Measurements from ENCODE around the gene CTDP1. TPM values are rescaled to one million over a fixed set of nuclear protein-coding genes. Genes with fewer than 3 reads are reported as not detected.
"Not testable (repeated sequence)": the region's sequence is repeated elsewhere in the genome, so short reads cannot be mapped to it uniquely, and the experiment has no call there.

Gene CTDP1
- total RNA-seq, 1 donor from 2014 or later: 25.2 TPM

DNA sequence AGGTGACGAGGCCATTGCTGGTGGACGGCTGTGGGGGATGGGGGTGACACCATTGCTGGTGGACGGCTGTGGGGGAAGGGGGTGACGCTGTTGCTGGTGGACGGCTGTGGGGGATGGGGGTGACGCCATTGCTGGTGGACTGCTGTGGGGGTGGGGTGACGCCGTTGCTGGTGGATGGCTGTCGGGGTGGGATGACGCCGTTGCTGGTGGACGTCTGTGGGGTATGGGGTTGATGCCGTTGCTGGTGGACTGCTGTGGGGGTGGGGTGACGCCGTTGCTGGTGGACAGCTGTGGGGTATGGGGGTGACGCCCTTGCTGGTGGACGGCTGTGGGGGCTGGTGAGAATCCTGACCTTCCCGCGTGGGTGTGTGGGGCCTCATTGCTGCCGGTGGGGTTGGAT, 47.1 kb downstream of the CTDP1 start:
- DNase-seq: no peak

DNA sequence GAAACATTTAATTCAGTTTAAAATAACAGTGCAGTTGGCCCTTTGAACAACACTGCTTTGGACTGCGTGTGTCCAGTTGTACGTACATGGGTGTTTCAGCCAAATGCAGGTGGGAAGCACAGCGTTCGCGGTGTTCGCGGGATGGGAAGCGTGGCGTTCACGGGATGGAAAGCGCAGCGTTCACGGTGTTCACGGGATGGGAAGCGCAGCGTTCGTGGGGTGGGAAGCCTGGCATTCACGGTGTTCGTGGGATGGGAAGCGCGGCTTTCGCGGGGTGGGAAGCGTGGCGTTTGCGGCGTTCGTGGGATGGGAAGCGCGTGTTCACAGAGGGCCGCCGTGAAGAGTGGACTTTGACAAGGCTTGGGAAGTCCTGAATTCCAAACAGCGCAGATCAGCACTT, 47.6 kb downstream of the CTDP1 start:
- no peak overlapping the region for H3K4me3 ChIP-seq
- H3K9me3 ChIP-seq: no peaks in the 10 kb centered on the region
- intact Hi-C loops (cut with DNase I): no loop called here
- DNase-seq: no peak
- no peak for ATAC-seq
- no peaks in the 10 kb centered on the region for H3K4me1 ChIP-seq
- H3K27ac ChIP-seq: no peak overlapping the region
- H3K36me3 ChIP-seq: peaks cover 71% of the 10 kb centered on the region
- no peaks in the 10 kb centered on the region for H3K27me3 ChIP-seq (ENCODE audit: low read depth)
- TF ChIP-seq, protein P1, sequence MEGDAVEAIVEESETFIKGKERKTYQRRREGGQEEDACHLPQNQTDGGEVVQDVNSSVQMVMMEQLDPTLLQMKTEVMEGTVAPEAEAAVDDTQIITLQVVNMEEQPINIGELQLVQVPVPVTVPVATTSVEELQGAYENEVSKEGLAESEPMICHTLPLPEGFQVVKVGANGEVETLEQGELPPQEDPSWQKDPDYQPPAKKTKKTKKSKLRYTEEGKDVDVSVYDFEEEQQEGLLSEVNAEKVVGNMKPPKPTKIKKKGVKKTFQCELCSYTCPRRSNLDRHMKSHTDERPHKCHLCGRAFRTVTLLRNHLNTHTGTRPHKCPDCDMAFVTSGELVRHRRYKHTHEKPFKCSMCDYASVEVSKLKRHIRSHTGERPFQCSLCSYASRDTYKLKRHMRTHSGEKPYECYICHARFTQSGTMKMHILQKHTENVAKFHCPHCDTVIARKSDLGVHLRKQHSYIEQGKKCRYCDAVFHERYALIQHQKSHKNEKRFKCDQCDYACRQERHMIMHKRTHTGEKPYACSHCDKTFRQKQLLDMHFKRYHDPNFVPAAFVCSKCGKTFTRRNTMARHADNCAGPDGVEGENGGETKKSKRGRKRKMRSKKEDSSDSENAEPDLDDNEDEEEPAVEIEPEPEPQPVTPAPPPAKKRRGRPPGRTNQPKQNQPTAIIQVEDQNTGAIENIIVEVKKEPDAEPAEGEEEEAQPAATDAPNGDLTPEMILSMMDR (IDR thresholded peaks at IDR 0.05): no peak

More for the DNA sequence above, 47.1 kb downstream of the CTDP1 start:
- peak in 1 of 2 donors; percentile 16 for ATAC-seq
- Histone ChIP-seq H3K9me3 (no peaks in the 10 kb centered on the region), H3K27ac (no peak overlapping the region), H3K4me3 (no peak overlapping the region), H3K4me1 (no peaks in the 10 kb centered on the region), H3K36me3 (peaks cover 74% of the 10 kb centered on the region), H3K27me3 (ENCODE audit: low read depth) (no peaks in the 10 kb centered on the region)
- TF ChIP-seq, protein P1 (IDR thresholded peaks at IDR 0.05): no peak
- intact Hi-C loops (cut with DNase I): no loop called here

DNA sequence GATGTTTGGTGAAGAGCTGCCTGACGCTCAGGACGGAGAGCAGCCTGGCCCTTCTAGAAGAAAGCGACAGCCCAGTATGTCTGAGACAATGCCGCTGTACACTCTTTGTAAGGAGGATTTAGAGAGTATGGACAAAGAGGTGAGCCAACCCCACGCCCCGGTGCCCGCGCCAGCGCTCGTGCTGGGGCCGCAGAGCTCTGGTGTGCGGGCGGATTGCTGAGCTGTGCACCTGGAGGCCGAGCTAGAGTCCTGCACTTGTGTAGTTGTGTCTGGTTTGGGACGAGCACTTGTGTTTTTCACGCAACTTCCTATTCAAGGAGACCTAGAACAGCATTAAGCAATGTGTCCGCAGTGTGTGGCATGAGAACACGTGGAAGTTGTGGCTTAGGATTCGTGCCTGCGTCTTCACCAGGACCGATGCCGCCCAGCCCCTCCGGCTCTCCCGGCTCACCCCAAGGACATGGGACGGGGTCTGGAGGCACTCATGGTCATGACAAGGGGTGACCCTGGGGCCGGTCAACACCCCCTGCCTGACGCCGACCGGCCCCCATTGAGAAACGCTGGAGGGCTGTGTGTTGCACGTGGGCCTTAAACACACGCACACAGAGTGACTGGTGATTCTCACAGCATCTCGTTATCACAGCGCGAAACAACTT, 49.5 kb downstream of the CTDP1 start:
- no peak for ATAC-seq
- Histone ChIP-seq H3K27ac (no peak overlapping the region), H3K27me3 (ENCODE audit: low read depth) (no peaks in the 10 kb centered on the region), H3K36me3 (peaks cover 55% of the 10 kb centered on the region), H3K4me1 (no peaks in the 10 kb centered on the region), H3K4me3 (no peak overlapping the region), H3K9me3 (no peaks in the 10 kb centered on the region)
- TF ChIP-seq, protein P1 (IDR thresholded peaks at IDR 0.05): no peak
- DNase-seq: no peak
- intact Hi-C loops (cut with DNase I): no loop called here

DNA sequence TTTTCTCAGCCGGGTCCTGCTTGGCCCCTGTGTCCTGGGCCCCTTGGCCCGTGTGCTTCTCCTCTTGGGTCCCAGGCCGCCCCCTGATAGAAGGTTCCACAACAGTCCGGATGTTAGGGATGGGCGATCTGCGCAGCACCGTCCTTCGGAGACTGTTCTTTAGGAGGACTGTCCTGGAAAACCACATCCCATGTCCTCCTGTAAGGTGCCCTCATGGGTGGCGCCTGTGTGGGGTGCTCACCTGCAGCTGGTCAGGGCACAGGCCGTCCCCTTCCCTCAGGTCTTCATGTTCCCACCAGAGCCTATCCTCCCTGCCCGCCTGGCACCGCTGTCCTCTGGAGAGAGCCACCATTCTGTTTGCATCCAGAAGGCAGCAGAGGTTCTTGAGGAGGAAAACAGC, 50.0 kb downstream of the CTDP1 start:
- no peaks in the 10 kb centered on the region for H3K27me3 ChIP-seq (ENCODE audit: low read depth)
- no peak overlapping the region for H3K4me3 ChIP-seq
- no peak overlapping the region for H3K27ac ChIP-seq
- no peaks in the 10 kb centered on the region for H3K4me1 ChIP-seq
- intact Hi-C loops (cut with DNase I): no loop called here
- DNase-seq (no peak), ATAC-seq (no peak)
- H3K36me3 ChIP-seq: peaks cover 58% of the 10 kb centered on the region
- TF ChIP-seq, protein P1 (IDR thresholded peaks at IDR 0.05): no peak
- H3K9me3 ChIP-seq: no peaks in the 10 kb centered on the region

DNA sequence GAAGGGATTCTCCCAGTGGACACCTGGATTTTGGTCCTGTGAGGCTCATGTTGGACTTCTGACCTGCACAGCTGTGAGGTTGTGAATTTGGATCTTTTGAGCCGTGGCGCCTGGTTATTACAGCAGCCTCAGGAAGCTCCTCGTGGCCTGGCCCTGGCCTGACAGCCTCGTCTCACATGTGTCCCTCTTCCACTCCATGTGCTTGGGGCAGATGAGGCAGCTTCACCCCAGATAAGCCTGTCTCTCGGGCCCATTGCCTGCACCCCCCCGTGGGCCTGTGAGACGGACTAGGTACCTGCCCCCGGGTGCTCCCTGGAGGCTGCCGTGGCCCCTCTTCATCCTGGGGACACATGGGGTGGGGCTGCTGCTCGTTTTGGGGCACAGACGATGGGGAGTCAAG, 51.2 kb downstream of the CTDP1 start:
- H3K36me3 ChIP-seq: peaks cover 59% of the 10 kb centered on the region

DNA sequence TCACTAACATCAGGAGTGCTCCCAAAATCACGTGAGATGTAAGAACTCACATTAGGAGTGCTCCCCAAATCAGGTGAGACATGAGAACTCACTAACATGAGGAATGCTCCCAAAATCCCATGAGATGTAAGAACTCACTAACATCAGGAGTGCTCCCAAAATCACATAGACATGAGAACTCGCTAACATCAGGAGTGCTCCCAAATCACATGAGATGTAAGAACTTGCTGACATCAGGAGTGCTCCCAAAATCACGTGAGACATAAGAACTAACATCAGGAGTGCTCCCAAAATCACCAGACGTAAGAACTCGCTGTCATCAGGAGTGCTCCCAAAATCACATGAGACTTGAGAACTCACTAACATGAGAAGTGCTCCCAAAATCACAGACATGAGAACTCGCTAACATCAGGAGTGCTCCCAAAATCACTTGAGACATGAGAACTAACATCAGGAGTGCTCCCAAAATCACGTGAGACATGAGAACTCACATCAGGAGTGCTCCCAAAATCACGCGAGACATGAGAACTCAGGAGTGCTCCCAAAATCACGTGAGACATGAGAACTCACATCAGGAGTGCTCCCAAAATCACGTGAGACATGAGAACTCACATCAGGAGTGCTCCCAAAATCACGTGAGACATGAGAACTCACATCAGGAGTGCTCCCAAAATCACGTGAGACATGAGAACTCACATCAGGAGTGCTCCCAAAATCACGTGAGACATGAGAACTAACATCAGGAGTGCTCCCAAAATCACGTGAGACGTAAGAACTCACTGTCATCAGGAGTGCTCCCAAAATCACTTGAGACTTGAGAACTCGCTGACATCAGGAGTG, 52.5 kb downstream of the CTDP1 start:
- ATAC-seq; DNase-seq; H3K9me3 ChIP-seq; H3K27ac ChIP-seq; H3K27me3 ChIP-seq (ENCODE audit: low read depth); H3K4me3 ChIP-seq; H3K4me1 ChIP-seq; intact Hi-C loops (cut with DNase I): not testable (repeated sequence)
- H3K36me3 ChIP-seq: peaks cover 72% of the 10 kb centered on the region

More for the DNA sequence above, 51.2 kb downstream of the CTDP1 start:
- TF ChIP-seq, protein P1 (IDR thresholded peaks at IDR 0.05): no peak
- no peak for DNase-seq
- Histone ChIP-seq H3K27ac (no peak overlapping the region), H3K4me1 (no peaks in the 10 kb centered on the region), H3K9me3 (no peaks in the 10 kb centered on the region), H3K27me3 (ENCODE audit: low read depth) (no peaks in the 10 kb centered on the region), H3K4me3 (no peak overlapping the region)
- ATAC-seq: no peak
- intact Hi-C loops (cut with DNase I): no loop called here
